GM21381 (cell line): Measurements from ENCODE around the gene HNF4A.

Source experiments
- ATAC-seq: cut with Tn5 transposase; IDR thresholded peaks from one replicate; pipeline ENCODE4 v1.9.1; 2021; ENCODE audit warnings: mild to moderate bottlenecking, moderate library complexity; ENCODE audit not compliant: unreplicated experiment

Gene HNF4A

DNA sequence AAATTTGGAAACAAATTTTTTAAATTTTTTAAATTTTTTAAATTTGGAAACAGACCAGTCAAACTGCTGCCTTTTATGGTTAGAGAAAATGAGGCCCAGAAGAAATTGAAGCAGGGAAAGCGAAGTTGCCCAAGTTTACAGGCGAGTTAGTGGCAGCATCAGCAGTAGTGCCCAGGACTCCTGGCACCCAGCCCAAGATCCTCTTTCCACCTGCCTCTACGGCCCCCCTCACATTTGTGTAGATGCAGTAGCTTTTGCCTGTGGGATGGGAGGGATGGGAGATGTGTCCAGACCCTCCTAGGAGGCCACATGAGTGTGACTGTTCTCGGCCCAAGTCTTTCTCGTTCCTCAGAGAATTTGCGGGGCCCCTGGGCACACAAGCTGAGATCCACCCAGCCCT is 49.8 kb downstream of the HNF4A start:
- no peak for ATAC-seq

DNA sequence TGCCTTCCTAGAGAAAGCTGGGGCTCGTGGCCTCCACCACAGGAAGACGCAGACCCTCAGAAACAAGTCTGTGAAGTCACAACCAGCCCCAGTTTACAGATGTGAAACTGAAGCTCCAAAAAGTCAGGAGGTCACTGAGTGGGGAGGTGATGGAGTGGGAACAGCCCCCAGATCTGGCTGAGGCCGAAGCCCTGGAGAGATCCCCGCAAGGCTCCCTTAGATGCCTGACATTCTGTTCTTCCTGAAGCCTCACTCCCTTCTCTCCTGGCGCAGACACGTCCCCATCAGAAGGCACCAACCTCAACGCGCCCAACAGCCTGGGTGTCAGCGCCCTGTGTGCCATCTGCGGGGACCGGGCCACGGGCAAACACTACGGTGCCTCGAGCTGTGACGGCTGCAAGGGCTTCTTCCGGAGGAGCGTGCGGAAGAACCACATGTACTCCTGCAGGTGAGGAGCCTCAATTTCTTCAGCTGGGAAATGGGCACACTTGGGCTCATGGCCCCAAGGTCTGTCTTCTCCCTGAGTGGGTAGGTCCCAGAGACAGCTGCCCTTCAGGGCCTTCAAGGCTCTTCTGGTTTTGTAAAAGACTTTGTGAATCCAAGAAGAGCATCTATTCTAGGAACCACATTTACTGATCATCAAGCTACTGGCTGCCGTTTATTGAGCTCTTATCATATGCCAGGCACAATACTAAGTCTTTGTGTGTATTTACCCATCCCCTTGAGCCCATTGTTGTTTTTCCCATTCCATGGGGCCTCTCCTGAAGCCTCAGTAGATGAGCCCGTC is 50.5 kb downstream of the HNF4A start:
- ATAC-seq, result no peak

DNA sequence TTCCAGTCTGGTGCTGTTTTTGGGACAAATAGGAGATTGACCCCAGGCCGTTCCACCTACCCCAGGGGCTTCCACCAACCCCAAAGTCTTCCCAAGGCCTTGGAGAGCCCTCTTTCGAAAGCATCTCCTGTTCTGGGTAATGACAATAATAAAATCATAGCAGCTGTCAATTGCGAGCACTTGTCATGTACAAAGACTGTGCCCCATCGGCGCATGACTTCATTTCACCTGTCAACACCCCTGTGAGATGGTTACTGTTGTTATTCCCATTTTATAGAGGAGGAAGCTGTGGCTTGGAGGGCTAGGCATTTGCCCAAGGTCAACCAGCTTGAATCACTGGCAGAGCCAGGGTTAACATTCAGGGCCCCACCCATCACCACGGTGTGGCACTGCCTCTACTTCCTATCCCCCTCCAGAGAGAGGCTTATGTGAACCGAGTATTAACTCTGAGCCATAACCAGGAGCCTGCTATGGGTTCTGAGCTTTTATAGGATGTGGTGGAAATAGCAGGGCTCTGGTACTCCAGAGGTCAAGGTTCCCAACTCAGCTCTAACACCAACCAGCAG is 51.2 kb downstream of the HNF4A start:
- no peak for ATAC-seq

DNA sequence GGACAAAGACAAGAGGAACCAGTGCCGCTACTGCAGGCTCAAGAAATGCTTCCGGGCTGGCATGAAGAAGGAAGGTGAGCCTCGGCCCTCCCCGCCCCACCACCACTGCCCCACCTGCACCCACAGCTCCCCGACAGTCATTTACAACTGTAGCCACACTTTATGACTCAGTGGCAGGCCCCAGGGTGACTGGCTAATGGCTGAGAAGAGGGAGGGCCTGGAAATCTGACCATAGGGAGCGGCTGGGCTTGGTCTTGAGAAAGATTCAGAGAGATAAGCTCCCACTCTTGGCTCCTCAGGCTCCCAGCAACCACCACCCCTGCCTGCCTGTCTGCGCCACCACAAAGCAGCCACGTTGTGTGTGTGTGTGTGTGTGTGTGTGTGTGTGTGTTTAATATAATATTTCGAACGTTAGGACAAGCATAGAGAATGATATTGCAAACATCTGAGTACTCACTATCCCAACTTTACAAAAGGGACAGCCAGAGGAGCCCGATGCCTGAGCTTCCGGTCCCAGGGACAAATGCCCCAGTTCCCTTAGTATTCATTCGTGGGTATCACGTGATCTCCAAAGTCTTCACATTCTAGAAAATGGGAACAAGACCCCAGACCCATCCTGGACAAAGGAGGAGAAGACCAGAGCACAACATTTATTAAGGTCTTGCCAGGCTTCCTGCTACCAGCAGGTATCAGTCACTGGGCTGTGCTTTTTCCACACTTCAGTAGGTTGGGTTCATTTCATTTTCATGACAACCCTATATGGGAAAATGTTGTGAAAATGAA is 52.1 kb downstream of the HNF4A start:
- ATAC-seq, result no peak

DNA sequence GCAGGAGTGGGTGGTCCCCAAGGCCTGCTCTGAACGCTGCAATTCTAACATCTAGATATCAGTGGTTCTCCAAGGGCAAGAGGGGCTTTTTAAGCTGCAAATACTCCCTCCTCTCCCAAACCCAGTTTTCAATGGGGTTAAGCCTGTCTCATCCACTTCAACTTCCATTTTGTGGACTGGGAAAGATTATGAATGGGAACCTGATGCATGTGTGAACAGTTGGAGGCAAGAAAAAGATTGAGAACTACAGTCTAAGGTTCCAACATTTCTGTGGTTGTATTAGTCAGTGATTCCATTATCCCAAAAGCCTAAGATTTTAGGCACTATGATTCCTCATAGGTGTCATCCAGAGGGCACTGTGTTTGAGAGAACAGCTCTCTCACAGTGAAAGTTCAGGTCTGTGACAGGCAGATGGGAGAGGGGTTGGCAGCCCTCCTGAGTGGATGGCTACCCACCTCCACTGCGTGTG is 53.7 kb downstream of the HNF4A start:
- ATAC-seq, result no peak

DNA sequence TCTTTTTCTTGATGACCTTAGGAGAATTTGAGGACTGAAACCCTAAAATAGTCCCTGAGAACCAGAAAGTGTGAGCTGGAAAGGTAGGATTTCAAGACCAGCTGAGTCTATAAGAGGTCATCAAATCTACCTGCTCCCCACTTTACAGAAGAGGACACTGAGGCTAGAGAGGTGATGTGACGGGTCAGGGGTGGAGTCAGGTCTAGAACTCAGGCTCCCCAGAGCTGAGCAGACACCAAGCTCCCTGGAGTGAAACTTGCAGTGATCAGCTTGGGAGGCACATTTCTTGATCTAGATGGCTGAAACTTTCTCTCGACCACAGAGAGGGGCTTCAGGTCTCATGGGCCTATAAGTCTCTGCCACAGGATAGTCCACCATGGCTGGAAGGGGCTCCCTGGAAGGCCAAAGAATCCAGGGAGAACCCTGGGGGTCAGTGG is 55.1 kb downstream of the HNF4A start:
- no peak for ATAC-seq

DNA sequence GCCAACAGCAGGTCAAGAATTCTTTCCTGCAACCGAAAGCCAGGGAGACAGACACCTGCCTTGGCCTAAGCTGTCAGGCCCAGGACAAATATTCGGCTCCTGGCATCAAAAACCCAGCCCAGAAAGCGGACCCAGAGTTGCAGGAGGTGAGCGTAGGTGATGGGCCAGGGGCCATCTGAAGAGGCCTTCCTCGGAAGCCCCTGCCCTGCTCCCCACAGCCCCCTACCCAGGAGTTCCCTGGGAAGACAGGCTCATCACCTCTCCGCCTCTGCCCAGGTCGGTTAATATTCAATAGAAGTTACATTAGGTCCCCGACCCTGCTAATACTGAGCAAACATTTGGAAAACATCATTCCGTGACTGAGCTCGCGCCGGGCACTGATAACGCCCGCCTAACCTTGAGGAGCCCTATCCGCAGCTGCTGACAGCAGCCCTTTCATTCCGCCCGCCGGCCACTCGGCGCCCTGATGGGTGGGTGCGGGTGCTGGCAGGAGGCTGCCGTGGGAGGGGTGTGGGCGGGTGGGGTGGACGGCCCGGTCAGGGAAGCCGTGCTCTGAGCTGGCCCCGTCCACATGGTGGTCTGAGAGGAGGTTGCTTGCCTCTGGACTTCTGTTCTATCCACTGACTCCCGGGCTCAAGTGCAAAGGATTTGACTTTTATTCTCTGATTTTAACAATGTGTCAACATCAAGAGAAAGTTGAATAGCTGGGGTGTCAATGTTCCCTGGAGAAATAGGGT is 55.7 kb downstream of the HNF4A start:
- ATAC-seq, result no peak

DNA sequence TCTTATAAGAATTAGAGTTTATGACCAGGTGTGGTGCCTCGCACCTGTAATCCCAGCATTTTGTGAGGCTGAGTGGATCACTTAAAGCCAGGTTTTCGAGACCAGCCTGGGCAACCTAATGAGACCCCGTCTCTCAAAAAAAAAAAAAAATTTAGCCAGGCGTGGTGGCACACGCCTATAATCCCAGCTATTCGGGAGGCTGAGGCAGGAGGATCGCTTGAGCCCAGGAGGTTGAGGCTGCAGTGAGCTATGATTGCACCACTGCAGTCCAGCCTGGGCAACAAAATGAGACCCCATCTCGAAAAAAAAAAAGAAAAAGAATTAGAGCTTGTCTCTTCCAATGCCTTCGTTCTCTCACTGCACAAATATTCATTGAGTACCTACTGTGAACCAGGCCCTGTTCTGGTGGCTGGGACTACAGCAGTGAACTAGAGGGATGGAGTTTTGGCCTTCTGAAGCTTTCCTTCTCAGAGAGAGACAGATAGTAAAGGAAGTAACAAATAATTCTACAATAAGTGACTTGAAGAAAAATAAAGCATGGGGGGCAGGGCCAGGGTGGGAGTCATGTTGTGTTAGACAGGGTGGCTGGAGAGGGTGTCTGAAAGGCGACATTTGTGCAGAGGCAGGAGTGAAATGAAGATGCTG is 56.4 kb downstream of the HNF4A start:
- ATAC-seq, result no peak

DNA sequence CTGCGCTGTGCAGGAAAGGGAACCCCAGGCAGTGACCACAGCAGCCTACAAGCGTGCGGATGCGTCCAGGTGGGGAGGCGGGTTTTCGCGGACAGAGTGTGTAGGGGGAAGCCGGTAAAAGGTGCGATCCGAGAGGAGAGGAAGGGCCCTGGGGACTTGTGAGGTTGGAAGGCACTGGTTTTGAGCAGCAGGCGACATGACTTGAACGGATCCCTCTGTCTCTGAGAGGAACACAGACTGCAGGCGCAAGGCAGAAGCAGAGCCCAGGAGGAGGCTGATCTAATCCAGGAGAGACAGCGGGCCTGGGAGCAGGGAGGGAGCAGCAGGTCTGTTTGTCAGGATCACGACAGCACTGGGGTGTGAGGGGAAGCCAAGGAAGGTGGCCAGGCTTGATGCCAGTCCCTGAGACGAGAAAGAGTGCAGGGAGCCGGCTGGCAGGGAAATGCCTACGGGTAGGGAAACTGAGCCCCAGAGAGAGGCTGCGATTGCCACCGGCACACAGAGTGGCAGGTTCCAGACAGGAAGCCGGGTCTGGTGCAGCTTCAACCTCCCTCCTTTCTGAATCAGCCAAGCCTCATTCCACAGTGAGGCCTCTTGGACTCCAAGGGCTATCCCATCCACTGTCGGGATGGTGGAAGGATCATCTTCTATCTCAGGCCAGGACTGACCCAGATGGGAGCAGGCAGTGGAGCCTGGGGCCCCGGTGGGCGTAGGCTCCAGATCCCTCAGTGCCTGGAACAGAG is 57.1 kb downstream of the HNF4A start:
- no peak for ATAC-seq

DNA sequence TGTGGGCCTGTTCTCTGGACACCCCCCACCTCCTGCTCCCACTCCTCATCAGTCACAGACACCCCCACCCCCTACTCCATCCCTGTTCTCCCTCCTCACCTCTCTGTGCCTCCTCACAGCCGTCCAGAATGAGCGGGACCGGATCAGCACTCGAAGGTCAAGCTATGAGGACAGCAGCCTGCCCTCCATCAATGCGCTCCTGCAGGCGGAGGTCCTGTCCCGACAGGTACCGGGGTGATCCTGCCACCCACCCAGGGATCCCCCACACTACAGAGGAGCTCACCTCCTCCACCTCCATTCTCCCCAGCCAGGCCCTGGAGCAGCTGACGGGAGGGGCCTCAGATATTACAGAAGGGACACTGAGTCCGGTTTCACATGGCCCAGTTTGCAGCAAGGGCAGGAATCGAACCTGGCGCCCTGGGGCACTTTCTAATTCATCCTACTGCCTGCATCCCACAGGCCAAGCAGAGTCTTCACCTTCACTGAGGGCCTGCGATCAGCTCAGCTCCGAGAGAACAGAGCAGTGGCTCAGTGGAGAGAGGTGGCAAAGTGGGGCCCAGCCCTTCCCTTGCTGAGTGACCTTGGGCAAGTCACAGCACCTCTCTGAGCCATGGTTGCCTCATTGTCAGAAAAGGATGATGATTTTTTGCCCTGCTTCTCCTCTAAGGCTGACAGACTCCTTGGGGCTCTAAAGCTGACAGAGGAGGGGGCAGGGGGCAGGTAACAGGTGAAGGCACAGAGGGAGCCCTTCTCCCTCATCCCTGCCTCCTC is 58.3 kb downstream of the HNF4A start:
- no peak for ATAC-seq

DNA sequence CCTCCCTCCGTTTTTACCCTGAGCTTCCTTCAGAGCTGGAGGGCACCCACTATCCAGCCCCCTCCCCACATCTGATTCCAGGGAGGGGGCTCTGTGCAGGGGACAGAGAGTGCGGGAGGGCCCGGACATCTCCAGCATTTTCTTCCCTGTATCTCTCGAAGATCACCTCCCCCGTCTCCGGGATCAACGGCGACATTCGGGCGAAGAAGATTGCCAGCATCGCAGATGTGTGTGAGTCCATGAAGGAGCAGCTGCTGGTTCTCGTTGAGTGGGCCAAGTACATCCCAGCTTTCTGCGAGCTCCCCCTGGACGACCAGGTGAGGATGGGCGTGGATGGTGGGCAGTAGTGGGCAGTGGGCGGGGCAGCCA is 58.8 kb downstream of the HNF4A start:
- no peak for ATAC-seq

DNA sequence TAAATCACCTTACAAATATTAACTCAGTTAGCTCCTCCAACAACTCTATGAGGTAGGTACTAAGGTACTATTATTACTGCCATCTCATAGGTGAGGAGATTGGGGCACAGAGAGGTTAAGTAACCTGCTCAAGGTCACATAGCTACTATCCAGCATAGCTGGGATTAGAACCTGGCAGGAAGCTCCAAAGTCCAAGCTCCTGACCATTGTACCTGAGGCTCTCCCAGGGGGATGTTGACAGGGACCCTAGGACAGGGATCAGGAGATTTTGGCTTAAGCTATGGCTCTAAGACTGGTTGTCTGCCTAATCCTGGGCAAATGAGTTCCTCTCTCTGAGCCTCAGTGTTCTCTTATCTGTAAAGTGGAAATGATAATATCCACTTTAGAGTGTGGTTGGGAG is 59.3 kb downstream of the HNF4A start:
- no peak for ATAC-seq

DNA sequence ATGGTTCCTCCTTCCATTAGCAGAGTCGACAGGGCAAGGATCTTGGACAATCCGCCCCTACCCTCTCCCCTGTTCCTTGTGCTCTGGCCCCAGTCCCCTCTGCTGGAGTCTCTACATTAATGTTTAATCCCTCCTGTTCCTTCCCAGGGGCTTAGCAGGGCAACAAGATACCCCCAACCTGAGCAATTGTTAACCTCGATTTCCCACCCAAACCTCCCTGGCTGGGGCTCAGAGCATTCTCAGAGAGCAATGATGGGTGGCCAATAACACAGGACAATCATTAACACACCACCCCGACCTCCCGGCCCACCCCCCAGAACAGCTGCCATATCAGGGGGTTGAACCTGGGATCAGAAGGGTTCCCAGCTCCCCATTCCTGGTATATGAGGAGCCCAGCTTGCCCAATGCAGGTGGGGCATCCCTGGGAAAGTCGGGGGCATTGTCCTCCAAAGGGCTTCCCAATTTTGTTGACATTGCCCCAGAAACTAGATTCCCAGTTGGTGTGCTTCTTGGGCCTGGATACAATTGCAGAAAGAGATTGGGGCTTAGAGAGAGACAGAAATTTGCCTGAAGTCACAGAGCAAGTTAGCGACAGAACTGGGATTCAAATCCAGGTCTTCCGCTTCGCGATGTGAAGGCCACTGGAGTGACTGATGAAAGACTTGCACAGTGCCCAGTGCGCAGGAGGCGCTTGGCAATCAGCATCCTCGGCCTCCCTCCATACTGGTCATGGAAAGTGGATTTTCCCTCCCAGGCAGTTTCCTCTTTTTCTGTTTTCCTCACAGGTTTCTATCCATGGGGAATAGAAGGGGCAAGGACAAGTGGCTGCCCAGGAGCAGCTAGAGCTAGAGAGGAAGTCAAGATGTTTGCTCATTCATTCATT is 60.6 kb downstream of the HNF4A start:
- ATAC-seq, result no peak

DNA sequence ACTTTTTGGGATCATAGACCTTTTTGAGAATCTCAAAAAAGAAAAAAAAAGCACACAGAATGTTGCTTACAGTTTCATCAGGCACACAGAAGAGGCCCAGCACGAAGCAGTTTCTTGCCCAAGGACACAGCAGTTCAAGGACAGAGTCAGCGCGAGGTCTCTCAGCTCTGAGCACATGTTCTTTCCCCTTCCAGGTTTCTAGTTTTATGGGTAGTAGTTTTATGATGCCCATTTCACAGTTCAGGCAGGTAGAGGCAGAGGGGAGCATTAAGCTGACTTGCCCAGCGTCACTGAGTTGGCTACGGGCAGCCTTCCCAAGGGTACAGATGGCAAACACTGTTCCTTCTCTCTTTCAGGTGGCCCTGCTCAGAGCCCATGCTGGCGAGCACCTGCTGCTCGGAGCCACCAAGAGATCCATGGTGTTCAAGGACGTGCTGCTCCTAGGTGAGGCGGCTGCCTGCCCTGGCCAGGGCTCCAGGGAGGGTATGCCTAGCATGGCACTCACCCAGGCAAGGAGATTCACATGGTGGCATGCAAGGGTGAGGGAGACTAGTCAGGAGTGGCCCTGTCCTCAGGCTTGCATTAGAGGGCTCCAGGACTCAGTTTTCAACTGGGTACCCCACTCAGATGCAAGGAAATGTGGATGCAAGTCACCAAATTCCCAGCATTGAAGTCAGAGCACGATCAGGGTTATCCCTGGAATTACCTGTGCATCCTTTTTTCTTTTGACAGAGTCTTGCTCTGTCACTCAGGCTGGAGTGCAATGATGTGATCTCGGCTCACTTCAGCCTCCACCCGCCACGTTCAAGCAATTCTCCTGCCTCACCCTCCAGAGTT is 62.8 kb downstream of the HNF4A start:
- no peak for ATAC-seq

DNA sequence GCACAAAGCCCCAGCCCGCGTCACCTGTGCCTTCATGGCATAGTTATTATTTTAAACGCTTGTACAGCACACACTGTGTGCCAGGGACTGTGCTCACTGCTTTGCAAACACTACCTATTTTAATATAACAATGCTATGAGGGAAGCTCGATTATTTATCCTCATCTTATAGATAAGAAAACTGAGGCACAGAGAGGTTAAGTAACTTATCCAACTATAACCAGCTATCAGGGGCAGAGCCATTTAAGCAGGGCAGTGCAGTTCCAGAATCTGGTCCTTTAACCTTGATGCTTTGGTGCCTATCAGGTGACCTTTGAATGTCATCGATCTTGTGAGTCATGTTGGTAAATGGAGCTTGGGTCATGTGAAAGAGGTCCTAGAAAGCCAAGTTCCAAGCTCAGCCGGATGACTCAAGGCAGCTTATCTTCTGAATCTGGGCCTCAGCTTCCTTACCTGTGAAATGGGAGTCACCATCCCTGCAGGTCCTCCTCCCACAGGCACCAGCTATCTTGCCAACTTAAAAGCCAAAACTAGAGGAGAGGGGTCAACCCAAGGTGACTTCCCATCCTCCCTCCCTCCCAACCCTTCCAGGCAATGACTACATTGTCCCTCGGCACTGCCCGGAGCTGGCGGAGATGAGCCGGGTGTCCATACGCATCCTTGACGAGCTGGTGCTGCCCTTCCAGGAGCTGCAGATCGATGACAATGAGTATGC is 63.8 kb downstream of the HNF4A start:
- ATAC-seq, result no peak

DNA sequence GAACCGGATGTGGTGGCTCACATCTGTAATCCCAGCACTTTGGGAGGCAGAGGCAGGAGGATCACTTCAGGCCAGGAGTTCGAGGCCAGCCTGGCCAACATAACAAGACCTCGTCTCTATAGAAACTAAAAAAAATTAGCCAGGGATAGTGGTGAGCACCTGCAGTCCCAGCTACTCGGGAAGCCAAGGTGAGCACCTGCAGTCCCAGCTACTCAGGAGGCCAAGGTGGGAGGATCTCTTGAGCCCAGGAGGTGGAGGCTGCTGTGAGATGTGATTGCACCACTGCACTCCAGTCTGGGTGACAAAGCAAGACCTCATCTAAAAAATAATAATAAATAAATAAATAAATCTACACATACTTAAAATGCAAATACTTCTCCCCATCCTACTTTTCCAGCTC is 65.0 kb downstream of the HNF4A start:
- ATAC-seq, result no peak

DNA sequence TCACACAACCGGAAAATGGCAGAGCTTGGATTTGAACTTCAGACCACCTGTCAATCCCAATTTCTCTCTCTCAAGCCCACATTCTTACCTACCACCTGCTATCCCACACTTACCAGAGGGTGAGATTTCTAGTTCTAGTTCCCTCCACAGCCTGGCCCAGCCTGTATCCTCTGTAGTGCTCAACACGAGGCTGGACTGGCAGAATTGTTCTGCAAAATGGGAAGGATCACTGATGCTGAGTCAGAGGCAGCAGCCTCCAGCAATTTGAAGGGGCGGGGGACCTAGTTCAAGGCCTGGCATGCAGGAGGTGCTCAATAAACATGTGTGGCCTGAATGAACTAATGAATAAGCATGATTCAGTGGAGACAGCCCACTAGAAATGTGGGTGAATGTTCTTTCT is 66.6 kb downstream of the HNF4A start:
- ATAC-seq, result no peak
